Suprapubic skin (tissue), 4 donors: Measurements from ENCODE around the gene PTPMT1. TPM values are rescaled to one million over a fixed set of nuclear protein-coding genes. Genes with fewer than 3 reads are reported as not detected.

Source experiments
- DNase-seq, 2 donors: peaks; one replicate each; pipeline ENCODE4 v3.0.0-alpha.2; 2019; ENCODE audit warnings: low spot score in 2 of 2
- H3K27ac ChIP-seq: fragments of 200-600 bp; sonication (generic); one replicate; pipeline ENCODE4 v1.5.1; 2019
- H3K27me3 ChIP-seq: fragments of 200-600 bp; sonication (generic); one replicate; pipeline ENCODE4 v1.5.1; 2019
- H3K36me3 ChIP-seq: fragments of 200-600 bp; sonication (generic); one replicate; pipeline ENCODE4 v1.5.1; 2019
- H3K4me1 ChIP-seq: fragments of 200-600 bp; sonication (generic); one replicate; pipeline ENCODE4 v1.5.1; 2019
- H3K4me3 ChIP-seq: fragments of 200-600 bp; sonication (generic); one replicate; pipeline ENCODE4 v1.5.1; 2019; ENCODE audit warnings: mild to moderate bottlenecking
- H3K9me3 ChIP-seq: fragments of 200-600 bp; sonication (generic); one replicate; pipeline ENCODE4 v1.5.1; 2019
- CTCF ChIP-seq, 2 donors: fragments of 200-600 bp in 1 of 2; fragments of 450-650 bp in 1 of 2; sonication (generic) in 1 of 2; IDR thresholded peaks; one replicate each; pipeline ENCODE4 v1.5.1; 2016 to 2019; ENCODE audit warnings: antibody characterized with exemption in 2 of 2, mild to moderate bottlenecking in 1 of 2, moderate library complexity in 1 of 2
- EP300 ChIP-seq: sonication (generic); formaldehyde crosslinking; IDR thresholded peaks from one replicate; pipeline ENCODE4 v1.6.1; 2017; ENCODE audit warnings: antibody characterized with exemption
- POLR2A ChIP-seq, 2 donors: fragments of 450-650 bp; IDR thresholded peaks; one replicate each; pipeline ENCODE4 v1.6.1; 2017; ENCODE audit warnings: antibody characterized with exemption in 2 of 2, mild to moderate bottlenecking in 2 of 2, moderate library complexity in 2 of 2
- POLR2AphosphoS5 ChIP-seq, 3 donors: sonication (generic); formaldehyde crosslinking; IDR thresholded peaks; one replicate each; pipeline ENCODE4 v1.6.1; 2017; ENCODE audit warnings: antibody characterized with exemption in 3 of 3
- WGBS: methylation state at CpG from one replicate; pipeline ENCODE4 v1.1.5; 2018; 5-methylcytosine and 5-hydroxymethylcytosine counted together
- total RNA-seq, 4 donors: library from RNA; depleted of rRNA; stranded (reverse); fragments of >200 nt; gene quantifications; one replicate each; pipeline ENCODE4 v1.1.0, GENCODE V29; 2016

The PTPMT1 gene
- total RNA-seq, 4 donors from 2014 or later = 63.2 to 81.4 (median 71.6) TPM

DNA sequence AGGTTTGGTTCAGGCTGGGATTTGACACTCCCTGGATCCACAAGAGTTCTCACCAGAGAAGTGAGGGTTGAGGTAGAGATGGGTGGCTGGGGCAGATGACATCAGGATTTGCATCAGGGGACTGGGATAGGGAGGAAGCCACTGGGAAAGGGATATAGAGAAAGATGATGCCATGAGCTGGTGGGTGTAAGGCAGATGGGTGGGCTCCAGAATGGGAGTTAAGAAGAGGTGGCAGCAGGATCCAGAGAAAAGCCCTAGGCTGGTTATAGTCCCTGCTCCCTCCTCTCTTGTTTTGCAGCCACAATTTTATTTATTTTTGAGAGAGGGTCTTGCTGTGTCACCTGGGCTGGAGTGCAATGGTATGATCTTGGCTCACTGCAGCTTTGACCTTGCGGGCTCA is 30.6 kb downstream of the PTPMT1 start:
- no peak for TF ChIP-seq EP300
- no peak for TF ChIP-seq CTCF (IDR thresholded peaks at IDR 0.05)
- TF ChIP-seq POLR2A (IDR thresholded peaks at IDR 0.05) = no peak
- Histone ChIP-seq H3K27ac (no peak overlapping the region), H3K27me3 (peaks cover 24% of the 10 kb centered on the region), H3K9me3 (no peaks in the 10 kb centered on the region), H3K4me3 (no peak overlapping the region), H3K36me3 (no peaks in the 10 kb centered on the region), H3K4me1 (peaks cover 14% of the 10 kb centered on the region)
- 100% methylated on average over 1 of the region's 1 CpG for WGBS
- DNase-seq = no peak

GRCh38 chr11:47599902-47600301 is 34.5 kb downstream of the PTPMT1 start:
- TF ChIP-seq POLR2A (IDR thresholded peaks at IDR 0.05) (no peak), POLR2AphosphoS5 (IDR thresholded peaks at IDR 0.05) (no peak), CTCF (IDR thresholded peaks at IDR 0.05) (no peak), EP300 (no peak)
- Histone ChIP-seq H3K36me3 (no peaks in the 10 kb centered on the region), H3K27me3 (peaks cover 3% of the 10 kb centered on the region), H3K4me1 (no peaks in the 10 kb centered on the region), H3K9me3 (no peaks in the 10 kb centered on the region), H3K4me3 (no peak overlapping the region), H3K27ac (no peak overlapping the region)
- no peak for DNase-seq
- 72% methylated on average over 4 of the region's 4 CpGs for WGBS

DNA sequence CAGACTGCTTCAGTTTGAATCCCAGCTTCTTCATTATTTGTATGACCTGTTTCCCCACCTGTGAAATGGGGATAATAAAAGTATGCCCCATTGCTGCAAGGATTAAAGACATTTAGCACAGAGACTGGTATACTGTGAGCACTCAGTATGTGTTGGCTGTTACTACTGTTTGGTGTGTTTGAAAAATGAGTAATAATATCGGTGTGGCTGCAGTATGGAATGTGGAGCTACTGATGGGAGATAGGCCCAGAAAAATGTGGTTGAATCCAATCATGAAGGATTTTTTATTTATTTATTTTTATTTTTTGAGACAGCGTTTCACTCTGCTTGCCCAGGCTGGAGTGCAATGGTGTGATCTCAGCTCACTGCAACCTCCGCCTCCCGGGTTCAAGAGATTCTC is 37.9 kb downstream of the PTPMT1 start:
- no peak for DNase-seq
- H3K4me3 ChIP-seq = no peak overlapping the region
- no peaks in the 10 kb centered on the region for H3K36me3 ChIP-seq
- peaks cover 8% of the 10 kb centered on the region for H3K4me1 ChIP-seq
- H3K27ac ChIP-seq = no peak overlapping the region
- H3K9me3 ChIP-seq = no peaks in the 10 kb centered on the region
- WGBS = 83% methylated on average over 4 of the region's 4 CpGs
- no peak for TF ChIP-seq POLR2A (IDR thresholded peaks at IDR 0.05)
- no peaks in the 10 kb centered on the region for H3K27me3 ChIP-seq

GRCh38 chr11:47605921-47606320 is 40.5 kb downstream of the PTPMT1 start:
- H3K9me3 ChIP-seq = no peaks in the 10 kb centered on the region
- no peak overlapping the region for H3K4me3 ChIP-seq
- H3K27me3 ChIP-seq = no peaks in the 10 kb centered on the region
- WGBS = 86% methylated on average over 3 of the region's 3 CpGs
- H3K4me1 ChIP-seq = peaks cover 14% of the 10 kb centered on the region
- DNase-seq = no peak
- H3K36me3 ChIP-seq = peaks cover 5% of the 10 kb centered on the region
- H3K27ac ChIP-seq = no peak overlapping the region
- TF ChIP-seq POLR2A (IDR thresholded peaks at IDR 0.05) (no peak), CTCF (IDR thresholded peaks at IDR 0.05) (no peak), EP300 (no peak), POLR2AphosphoS5 (IDR thresholded peaks at IDR 0.05) (no peak)

DNA sequence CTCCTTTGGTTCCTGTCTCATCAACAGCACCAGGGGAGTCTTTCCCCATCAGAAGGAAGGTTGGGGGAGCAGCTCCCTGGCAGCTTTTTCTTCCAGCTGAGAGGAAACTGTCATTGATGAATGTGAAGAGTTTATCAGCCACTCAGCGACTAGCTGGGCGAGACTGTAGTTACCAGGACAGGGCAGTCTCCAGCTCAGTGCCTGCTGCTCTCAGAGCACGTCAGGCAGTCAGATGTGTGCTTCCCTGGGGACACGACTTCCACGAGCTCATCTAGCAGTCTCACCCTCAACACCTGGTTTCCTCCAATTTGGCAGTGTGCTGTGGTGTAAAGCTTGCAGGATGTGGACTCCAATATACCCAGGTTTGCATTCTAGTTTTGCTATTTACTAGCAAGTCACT is 41.3 kb downstream of the PTPMT1 start:
- H3K36me3 ChIP-seq = peaks cover 5% of the 10 kb centered on the region
- peaks cover 20% of the 10 kb centered on the region for H3K4me1 ChIP-seq
- TF ChIP-seq CTCF (IDR thresholded peaks at IDR 0.05) (no peak), POLR2A (IDR thresholded peaks at IDR 0.05) (no peak), EP300 (no peak), POLR2AphosphoS5 (IDR thresholded peaks at IDR 0.05) (no peak)
- H3K27me3 ChIP-seq = no peaks in the 10 kb centered on the region
- H3K4me3 ChIP-seq = no peak overlapping the region
- peak; percentile 40 to 54 for DNase-seq
- no peaks in the 10 kb centered on the region for H3K9me3 ChIP-seq
- no peak overlapping the region for H3K27ac ChIP-seq
- 68% methylated on average over 5 of the region's 5 CpGs for WGBS

GRCh38 chr11:47607380-47607779 is 42.0 kb downstream of the PTPMT1 start:
- H3K9me3 ChIP-seq = no peaks in the 10 kb centered on the region
- peaks cover 20% of the 10 kb centered on the region for H3K4me1 ChIP-seq
- H3K27me3 ChIP-seq = no peaks in the 10 kb centered on the region
- TF ChIP-seq CTCF (IDR thresholded peaks at IDR 0.05) = no peak
- no peak for TF ChIP-seq POLR2AphosphoS5 (IDR thresholded peaks at IDR 0.05)
- TF ChIP-seq EP300 = no peak
- no peak for TF ChIP-seq POLR2A (IDR thresholded peaks at IDR 0.05)
- DNase-seq = peak; percentile 57 to 80
- H3K36me3 ChIP-seq = peaks cover 5% of the 10 kb centered on the region
- no peak overlapping the region for H3K4me3 ChIP-seq
- H3K27ac ChIP-seq = peak overlapping the region; percentile 29
- WGBS = 60% methylated on average over 7 of the region's 7 CpGs
